Trophoblast cell (in vitro differentiated cells and primary cell): ENCODE results near the gene TMED7.

Experiments
- DNase-seq, 2 donors: peaks; one replicate each; pipeline ENCODE4 v3.0.0-alpha.2; 2016
- H2AFZ ChIP-seq: 2 replicates; pipeline ENCODE4 v1.6.1; 2013; ENCODE audit warnings: low read length, moderate library complexity, mild to moderate bottlenecking; ENCODE audit not compliant: insufficient read depth, poor library complexity
- H2AK5ac ChIP-seq: 2 replicates; pipeline ENCODE4 v1.6.1; 2013; ENCODE audit warnings: mild to moderate bottlenecking, low read length
- H2BK120ac ChIP-seq: 2 replicates; pipeline ENCODE4 v1.6.1; 2013; ENCODE audit warnings: low read length, mild to moderate bottlenecking, moderate library complexity; ENCODE audit not compliant: insufficient read depth, poor library complexity
- H2BK12ac ChIP-seq: 2 replicates; pipeline ENCODE4 v1.6.1; 2013; ENCODE audit warnings: mild to moderate bottlenecking, low read length, moderate library complexity
- H2BK5ac ChIP-seq: 2 replicates; pipeline ENCODE4 v1.6.1; 2013; ENCODE audit warnings: low read length, low read depth, moderate library complexity, mild to moderate bottlenecking; ENCODE audit not compliant: poor library complexity
- H3K14ac ChIP-seq: 2 replicates; pipeline ENCODE4 v1.6.1; 2013; ENCODE audit warnings: mild to moderate bottlenecking, low read length
- H3K18ac ChIP-seq: 2 replicates; pipeline ENCODE4 v1.6.1; 2013; ENCODE audit warnings: mild to moderate bottlenecking, low read length
- H3K23ac ChIP-seq: 2 replicates; pipeline ENCODE4 v1.6.1; 2013; ENCODE audit warnings: low read length
- H3K27ac ChIP-seq: 2 replicates; pipeline ENCODE4 v1.5.1; 2013; ENCODE audit warnings: low read depth, mild to moderate bottlenecking, inconsistent platforms, low read length, moderate library complexity
- H3K27me3 ChIP-seq: 2 replicates; pipeline ENCODE4 v1.6.1; 2013; ENCODE audit warnings: inconsistent platforms, mild to moderate bottlenecking, low read length, moderate library complexity; ENCODE audit not compliant: insufficient read depth
- H3K36me3 ChIP-seq, 2 experiments: 1 replicate in 1 of 2; 2 replicates in 1 of 2; pipeline ENCODE4 v1.6.1; 2013; ENCODE audit warnings: low read length in 2 of 2, mild to moderate bottlenecking in 2 of 2, moderate library complexity in 1 of 2; ENCODE audit not compliant: insufficient read depth in 2 of 2, control insufficient read depth in 1 of 2
- H3K4ac ChIP-seq: 2 replicates; pipeline ENCODE4 v1.6.1; 2013; ENCODE audit warnings: low read depth, mild to moderate bottlenecking, low read length, moderate library complexity
- H3K4me1 ChIP-seq, 2 experiments: 1 replicate in 1 of 2; 2 replicates in 1 of 2; pipeline ENCODE4 v1.6.1; 2013; ENCODE audit warnings: low read length in 2 of 2, mild to moderate bottlenecking in 2 of 2, moderate library complexity in 1 of 2; ENCODE audit not compliant: insufficient read depth in 2 of 2, control insufficient read depth in 1 of 2
- H3K4me2 ChIP-seq: 2 replicates; pipeline ENCODE4 v1.6.1; 2013; ENCODE audit warnings: inconsistent platforms, mild to moderate bottlenecking, low read length, moderate library complexity
- H3K4me3 ChIP-seq: 2 replicates; pipeline ENCODE4 v1.5.1; 2013; ENCODE audit warnings: mild to moderate bottlenecking, low read depth, low read length, inconsistent platforms
- H3K79me1 ChIP-seq: one replicate; pipeline ENCODE4 v1.6.1; 2013; ENCODE audit warnings: low read length
- H3K79me2 ChIP-seq: 2 replicates; pipeline ENCODE4 v1.6.1; 2013; ENCODE audit warnings: low read length, mild to moderate bottlenecking; ENCODE audit not compliant: control insufficient read depth, insufficient read depth, poor library complexity
- H3K9ac ChIP-seq: 2 replicates; pipeline ENCODE4 v1.6.1; 2013; ENCODE audit warnings: mild to moderate bottlenecking, low read length
- H3K9me3 ChIP-seq: 2 replicates; pipeline ENCODE4 v1.6.1; 2013; ENCODE audit warnings: low read depth, mild to moderate bottlenecking, control low read depth, inconsistent platforms, low read length; ENCODE audit not compliant: insufficient read depth
- H4K12ac ChIP-seq: 2 replicates; pipeline ENCODE4 v1.6.1; 2013; ENCODE audit warnings: low read depth, mild to moderate bottlenecking, low read length, moderate library complexity
- H4K8ac ChIP-seq: 2 replicates; pipeline ENCODE4 v1.6.1; 2013; ENCODE audit warnings: low read depth, mild to moderate bottlenecking, low read length, moderate library complexity
- H4K91ac ChIP-seq: one replicate; pipeline ENCODE4 v1.6.1; 2013; ENCODE audit warnings: low read depth, mild to moderate bottlenecking, low read length, moderate library complexity
- WGBS: extraction: QIAGEN DNeasy Blood & Tissue Kit; methylation state at CpG from one replicate; pipeline ENCODE4 v1.1.7; 2013; ENCODE audit warnings: missing lambda C conversion rate; ENCODE audit not compliant: insufficient read length, insufficient coverage; ENCODE audit errors: extremely low coverage; 5-methylcytosine and 5-hydroxymethylcytosine counted together

TMED7 gene

GRCh38 chr5:115624994-115625393 lies 842 bp downstream of the TMED7 start:
- Histone ChIP-seq H3K4ac (no peak overlapping the region), H4K8ac (no peak overlapping the region), H3K79me1 (peaks cover 8% of the 10 kb centered on the region), H3K4me1 (peaks cover 2 to 6% of the 10 kb centered on the region in 2 experiments), H2BK12ac (no peak overlapping the region), H4K91ac (no peak overlapping the region), H3K27me3 (no peaks in the 10 kb centered on the region), H3K27ac (no peak overlapping the region), H3K23ac (no peak overlapping the region), H3K18ac (no peak overlapping the region), H3K36me3 (no peaks in the 10 kb centered on the region), H3K4me2 (peak overlapping the region; percentile 85), H2BK120ac (no peak overlapping the region), H2AK5ac (no peak overlapping the region), H3K14ac (no peak overlapping the region), H3K4me3 (no peak overlapping the region), H2BK5ac (no peak overlapping the region), H2AFZ (no peak overlapping the region), H3K9me3 (no peaks in the 10 kb centered on the region), H4K12ac (no peak overlapping the region), H3K79me2 (peaks cover 14% of the 10 kb centered on the region), H3K9ac (no peak overlapping the region)
- DNase-seq = peak in 1 of 2 donors; percentile 19
- no CpG with 5 or more reads among the region's 3 CpGs for WGBS

DNA sequence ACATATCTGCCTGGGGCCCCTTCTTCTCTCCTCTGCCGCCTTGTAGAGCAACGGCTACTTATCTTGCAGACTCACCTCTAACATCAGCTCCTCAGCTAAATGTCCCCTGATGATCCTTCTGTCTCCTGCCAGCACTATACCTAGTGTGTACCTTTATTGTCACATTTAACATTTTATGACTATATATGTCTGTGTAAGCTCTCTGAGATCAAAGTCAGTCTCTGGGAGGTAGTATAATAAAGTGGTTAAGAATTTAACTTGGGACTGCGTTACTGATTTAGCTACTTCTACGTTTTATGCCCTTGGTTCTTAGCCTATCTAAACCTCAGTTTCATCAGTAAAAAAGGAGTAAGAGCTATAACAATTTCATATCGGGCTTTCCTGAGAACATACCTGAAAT lies 2.2 kb downstream of the TMED7 start:
- Histone ChIP-seq H2AFZ (no peak overlapping the region), H2AK5ac (no peak overlapping the region), H3K23ac (no peak overlapping the region), H2BK120ac (no peak overlapping the region), H2BK5ac (no peak overlapping the region), H3K18ac (no peak overlapping the region), H4K8ac (no peak overlapping the region), H3K79me2 (peaks cover 14% of the 10 kb centered on the region), H3K27me3 (no peaks in the 10 kb centered on the region), H3K9ac (no peak overlapping the region), H3K14ac (no peak overlapping the region), H3K9me3 (no peaks in the 10 kb centered on the region), H3K4me2 (peak overlapping the region; percentile 33), H3K4ac (peak overlapping the region; percentile 76), H3K27ac (no peak overlapping the region), H3K36me3 (no peaks in the 10 kb centered on the region), H2BK12ac (no peak overlapping the region), H4K91ac (no peak overlapping the region), H4K12ac (no peak overlapping the region), H3K79me1 (peaks cover 8% of the 10 kb centered on the region), H3K4me3 (no peak overlapping the region), H3K4me1 (peaks cover 2 to 6% of the 10 kb centered on the region in 2 experiments)
- no CpG with 5 or more reads among the region's 5 CpGs for WGBS
- DNase-seq = no peak

DNA sequence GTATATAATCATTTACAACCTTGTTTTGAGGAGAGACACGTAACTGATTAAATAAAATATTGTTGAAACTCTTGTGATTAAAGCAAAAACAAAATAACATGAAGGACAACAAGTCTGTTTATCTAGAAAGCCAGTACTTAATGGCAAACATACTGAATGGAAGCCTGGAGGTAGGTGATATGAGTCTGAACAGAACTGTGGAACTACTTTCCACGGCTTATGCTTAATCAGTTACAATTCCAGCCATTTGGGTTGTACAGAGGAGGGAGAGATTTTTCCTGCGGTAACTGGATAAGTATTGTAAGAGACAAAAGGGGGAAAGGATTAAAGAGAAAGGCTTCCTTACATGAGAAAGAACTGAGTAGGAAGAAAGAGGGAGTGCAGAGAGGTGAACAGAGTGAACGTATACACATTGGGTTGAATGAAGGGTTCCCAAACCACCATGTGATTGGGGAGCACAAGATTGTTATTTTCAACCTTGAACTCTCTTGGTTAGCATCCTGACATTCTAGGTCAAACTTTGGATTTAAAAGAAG lies 4.4 kb downstream of the TMED7 start:
- H3K79me1 ChIP-seq = peaks cover 8% of the 10 kb centered on the region

GRCh38 chr5:115616892-115617291 lies 8.9 kb downstream of the TMED7 start:
- H2BK12ac ChIP-seq = no peak overlapping the region
- no peaks in the 10 kb centered on the region for H3K79me2 ChIP-seq
- H3K27ac ChIP-seq = no peak overlapping the region
- H3K4me1 ChIP-seq = no peaks in the 10 kb centered on the region
- no peak overlapping the region for H3K23ac ChIP-seq
- H4K12ac ChIP-seq = no peak overlapping the region
- no peak overlapping the region for H2BK120ac ChIP-seq
- H3K27me3 ChIP-seq = no peaks in the 10 kb centered on the region
- no CpG with 5 or more reads among the region's 1 CpG for WGBS
- H2AK5ac ChIP-seq = no peak overlapping the region
- no peak overlapping the region for H3K4ac ChIP-seq
- no peak overlapping the region for H3K4me2 ChIP-seq
- no peak overlapping the region for H3K18ac ChIP-seq
- H4K8ac ChIP-seq = no peak overlapping the region
- H3K9ac ChIP-seq = no peak overlapping the region
- H3K4me3 ChIP-seq = no peak overlapping the region
- no peak overlapping the region for H3K14ac ChIP-seq
- no peak overlapping the region for H4K91ac ChIP-seq
- no peak for DNase-seq
- H3K9me3 ChIP-seq = no peaks in the 10 kb centered on the region
- no peak overlapping the region for H2AFZ ChIP-seq
- no peak overlapping the region for H2BK5ac ChIP-seq
- peaks cover 3 to 4% of the 10 kb centered on the region in 2 experiments for H3K36me3 ChIP-seq
- H3K79me1 ChIP-seq = no peaks in the 10 kb centered on the region

More for the DNA sequence above, 4.4 kb downstream of the TMED7 start:
- Histone ChIP-seq H4K12ac (no peak overlapping the region), H2AFZ (no peak overlapping the region), H3K27ac (no peak overlapping the region), H3K18ac (no peak overlapping the region), H3K14ac (no peak overlapping the region), H3K4ac (no peak overlapping the region), H2BK12ac (no peak overlapping the region), H2BK120ac (no peak overlapping the region), H3K4me3 (no peak overlapping the region), H3K36me3 (peaks cover 0 to 1% of the 10 kb centered on the region in 2 experiments), H2AK5ac (no peak overlapping the region), H3K23ac (no peak overlapping the region), H4K8ac (no peak overlapping the region), H3K9ac (no peak overlapping the region), H3K27me3 (no peaks in the 10 kb centered on the region), H3K9me3 (no peaks in the 10 kb centered on the region), H2BK5ac (no peak overlapping the region), H3K4me2 (no peak overlapping the region), H4K91ac (no peak overlapping the region), H3K79me2 (peaks cover 14% of the 10 kb centered on the region), H3K4me1 (peaks cover 2 to 6% of the 10 kb centered on the region in 2 experiments)
- no CpG with 5 or more reads among the region's 4 CpGs for WGBS
- no peak for DNase-seq
